HG03565 (cell line): Measurements from ENCODE around the gene C6orf15.

Source experiments
- ATAC-seq: cut with Tn5 transposase; IDR thresholded peaks from one replicate; pipeline ENCODE4 v1.9.1; 2021; ENCODE audit warnings: mild to moderate bottlenecking, moderate library complexity; ENCODE audit not compliant: unreplicated experiment

C6orf15 gene

DNA sequence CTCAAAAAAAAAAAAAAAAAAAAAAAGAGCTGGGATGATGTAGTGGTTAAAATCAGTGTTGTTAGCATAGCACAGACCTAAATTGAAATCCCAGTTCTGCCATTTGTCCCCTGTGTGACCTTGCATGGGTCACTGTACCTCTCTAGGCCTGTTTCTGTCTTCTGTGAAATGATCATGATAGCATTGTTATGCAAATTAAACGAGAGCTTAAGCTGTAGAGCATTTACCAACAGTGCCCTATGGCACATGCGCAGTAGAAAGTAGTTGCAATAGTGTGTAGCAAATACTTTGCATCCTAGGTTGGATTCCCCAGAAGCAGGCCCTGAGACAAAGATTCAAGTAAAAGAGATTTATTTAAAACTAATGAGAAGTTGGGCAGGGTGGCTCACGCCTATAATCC, 19.2 kb upstream of the C6orf15 start:
- ATAC-seq, result no peak

DNA sequence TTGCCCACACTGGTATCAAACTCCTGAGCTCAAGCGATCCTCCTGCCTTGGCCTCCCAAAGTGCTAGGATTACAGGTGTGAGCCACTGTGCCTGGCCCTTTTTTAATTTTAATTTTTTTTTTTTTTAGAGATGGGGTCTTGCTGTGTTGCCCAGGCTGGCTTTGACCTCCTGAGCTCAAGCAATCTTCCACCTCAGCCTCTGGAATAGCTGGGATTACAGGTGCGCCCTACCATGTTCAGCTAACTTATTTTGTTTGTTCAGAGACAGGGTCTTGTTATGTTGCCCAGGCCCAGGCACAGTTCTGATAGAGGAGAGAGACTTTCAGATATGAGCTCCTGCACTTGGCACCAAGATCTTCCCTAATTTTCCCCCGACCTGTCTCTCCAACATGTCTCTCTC, 18.4 kb upstream of the C6orf15 start:
- no peak for ATAC-seq

DNA sequence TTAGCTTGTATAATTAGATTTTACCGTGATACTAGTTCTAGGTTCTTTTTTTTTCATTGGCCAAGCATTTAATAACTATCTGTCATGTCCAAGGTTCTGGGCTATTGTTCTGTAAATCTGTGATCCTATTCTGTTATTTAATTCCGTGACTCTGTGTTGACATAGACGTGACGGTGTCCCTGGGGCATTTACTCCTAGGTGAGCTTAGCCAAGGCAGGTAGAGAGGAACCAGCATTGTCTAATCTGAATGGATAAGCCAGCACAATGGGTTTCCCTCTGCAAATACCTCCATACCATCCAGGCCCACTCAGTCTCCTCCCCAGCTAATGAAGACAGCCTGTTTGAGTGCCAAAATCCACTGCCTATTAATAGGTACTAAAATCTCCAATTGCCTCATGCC, 16.8 kb upstream of the C6orf15 start:
- ATAC-seq, result no peak

DNA sequence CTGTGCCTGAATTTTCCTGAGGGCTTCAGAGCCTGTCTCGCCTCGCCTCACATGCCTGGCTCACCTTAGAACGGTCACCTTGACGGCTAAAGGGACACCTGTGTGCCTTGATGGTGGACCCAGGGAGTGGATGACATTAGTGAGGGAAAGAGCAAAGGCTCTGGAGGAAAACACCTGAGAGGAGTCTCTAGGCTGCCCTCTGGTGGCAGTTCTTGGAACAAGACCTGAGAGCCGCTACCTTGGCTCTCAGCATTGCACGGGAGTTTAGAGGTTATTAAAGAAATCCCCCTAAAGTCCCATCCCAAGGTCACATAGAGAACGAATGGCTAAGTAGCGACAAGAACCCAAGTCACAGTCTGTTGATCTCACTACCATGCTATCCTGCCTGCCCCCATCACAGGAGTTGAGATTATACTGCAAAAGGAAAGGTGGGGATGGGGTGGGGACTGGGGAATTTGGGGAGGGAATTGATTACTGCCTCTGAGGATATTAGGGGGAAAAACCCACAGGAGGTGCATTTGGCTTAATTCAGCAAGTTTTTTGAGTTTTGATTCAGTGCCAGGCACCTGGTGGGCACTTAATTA, 15.8 kb upstream of the C6orf15 start:
- no peak for ATAC-seq

DNA sequence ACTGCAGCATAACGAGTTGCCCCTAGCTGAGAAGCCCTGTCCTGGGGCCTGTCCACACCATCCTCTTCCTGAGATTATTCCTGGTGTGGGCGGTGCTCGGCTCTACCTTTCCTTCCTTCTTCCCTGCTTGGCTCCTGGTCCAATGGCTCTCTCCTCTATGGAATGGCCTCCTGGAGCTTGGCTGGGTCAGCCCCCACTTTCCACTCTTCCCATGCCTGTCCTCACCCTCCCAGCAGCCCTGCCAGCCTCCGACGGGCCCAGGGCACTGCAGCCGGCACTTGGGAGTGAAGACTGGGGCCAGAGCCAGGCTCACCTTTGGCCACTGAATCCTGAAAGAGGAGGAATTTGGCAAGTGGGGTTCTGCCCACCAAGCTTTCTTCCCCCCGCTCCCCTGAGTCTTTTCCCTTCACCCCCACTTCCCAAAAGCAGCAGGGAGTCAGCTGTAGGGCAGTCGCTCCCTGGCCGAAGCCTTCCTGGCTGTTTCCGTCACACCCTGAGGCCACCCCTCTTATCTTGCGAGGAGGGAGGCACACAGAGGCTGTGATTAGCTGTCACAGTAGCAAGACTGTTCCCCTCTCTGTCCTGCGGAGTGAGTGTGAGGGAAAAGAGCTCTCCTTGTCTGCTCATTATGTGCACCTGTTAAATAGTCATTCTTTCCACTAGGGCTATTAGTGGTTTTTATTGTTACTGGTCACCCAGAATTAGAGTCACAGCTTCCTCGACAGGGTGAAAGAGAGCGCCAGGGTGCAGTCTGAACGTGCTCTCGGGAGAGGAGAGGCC, 14.2 kb upstream of the C6orf15 start:
- no peak for ATAC-seq

DNA sequence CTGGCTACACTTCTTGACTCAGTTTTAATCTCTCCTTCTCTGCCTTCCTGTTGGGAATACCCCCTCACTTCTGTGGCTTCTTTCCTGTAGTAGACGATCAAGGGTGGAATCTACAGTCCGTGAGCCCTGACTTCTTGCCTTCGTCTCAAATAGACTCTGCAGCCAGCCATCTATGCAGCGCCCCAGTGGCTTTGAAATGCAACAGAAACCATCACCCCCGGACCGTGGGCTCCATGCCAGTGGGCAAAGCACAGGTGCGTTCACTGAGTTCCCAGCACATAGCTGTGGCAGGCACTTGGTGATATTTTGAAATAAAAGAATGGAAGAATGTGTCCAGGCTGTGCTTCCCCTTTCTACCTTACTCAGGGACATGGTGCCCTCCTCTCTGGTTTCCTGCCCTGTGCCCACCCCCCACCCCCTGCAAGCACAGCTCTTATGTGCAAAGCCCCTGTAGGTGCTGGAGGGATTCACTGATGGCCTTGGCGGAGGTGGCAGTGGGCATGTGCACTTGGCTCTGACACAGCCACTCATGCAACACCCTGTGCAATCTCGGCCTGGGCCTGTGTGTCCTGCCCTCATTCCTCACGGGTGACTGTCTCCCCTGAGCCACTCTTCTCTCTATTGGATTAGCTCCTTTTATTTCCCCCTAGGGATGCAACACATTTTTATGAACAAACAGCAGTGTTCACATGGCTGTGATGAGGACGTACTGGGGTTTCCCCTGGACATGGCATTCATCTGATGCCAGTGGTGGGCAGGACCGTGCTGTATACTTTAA, 13.4 kb upstream of the C6orf15 start:
- no peak for ATAC-seq

DNA sequence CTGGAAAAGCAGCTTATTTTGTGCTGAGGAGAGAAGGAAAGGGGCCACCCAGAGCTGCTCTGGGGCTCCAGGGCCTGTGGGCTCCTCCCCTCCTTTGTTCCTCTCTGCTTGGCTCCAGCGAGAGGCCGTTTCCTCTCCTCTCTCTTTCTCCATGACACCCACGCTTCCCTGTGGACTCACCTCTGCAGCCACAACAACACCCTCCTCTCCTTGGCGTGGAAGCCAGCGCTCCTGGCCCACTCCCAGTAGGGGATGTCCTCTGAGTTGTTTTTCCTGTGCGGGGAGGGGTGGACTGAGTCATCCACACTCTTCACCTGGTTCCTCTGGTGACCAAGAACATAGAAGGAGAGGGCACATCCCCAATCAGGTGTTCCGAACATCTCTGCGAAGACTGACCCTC, 12.8 kb upstream of the C6orf15 start:
- ATAC-seq, result no peak

DNA sequence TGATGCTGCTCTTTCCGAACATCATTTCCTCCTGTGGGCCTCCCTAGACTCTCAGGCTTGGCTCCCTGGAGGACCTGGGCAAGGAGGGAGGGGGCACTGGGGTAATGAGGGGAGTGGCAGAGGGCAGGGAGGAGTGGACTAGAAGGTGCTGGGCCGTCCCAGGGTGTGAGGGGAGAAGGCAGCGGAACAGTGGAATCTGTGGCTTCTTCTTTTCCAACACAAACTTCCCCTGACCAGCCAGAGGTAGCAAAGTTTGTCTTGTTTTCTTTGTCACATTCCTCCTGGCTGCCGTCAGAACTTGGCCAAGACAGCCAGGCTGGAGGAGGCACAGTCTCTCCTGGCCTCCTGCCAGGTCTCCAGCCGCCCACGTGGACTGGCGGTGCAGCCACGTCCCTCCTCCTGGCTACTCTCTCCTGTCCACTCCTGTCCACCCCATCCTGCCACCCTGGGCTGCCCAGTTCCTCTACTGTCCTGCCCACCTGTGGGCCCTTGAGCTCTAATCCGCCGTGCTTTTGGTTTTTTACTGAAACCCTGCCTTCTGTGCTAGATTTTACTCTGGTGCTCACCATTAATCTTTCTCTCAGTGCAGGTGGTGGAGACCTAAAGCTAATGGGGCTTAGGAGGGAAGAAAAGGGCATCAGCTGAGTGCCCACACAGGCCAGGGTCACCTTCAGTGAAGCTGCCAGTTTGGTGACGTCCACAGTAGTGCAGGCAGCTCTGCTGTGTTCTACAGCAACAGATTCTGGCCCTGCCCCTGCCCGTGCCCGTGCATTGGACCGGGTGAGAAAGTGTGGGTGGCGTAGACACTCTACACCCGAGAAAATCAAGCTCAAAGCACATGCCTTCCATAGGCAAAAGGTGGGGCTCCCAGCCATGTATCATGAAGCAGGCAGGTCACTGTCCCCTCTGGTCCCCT, 10.7 kb upstream of the C6orf15 start:
- ATAC-seq, result no peak

DNA sequence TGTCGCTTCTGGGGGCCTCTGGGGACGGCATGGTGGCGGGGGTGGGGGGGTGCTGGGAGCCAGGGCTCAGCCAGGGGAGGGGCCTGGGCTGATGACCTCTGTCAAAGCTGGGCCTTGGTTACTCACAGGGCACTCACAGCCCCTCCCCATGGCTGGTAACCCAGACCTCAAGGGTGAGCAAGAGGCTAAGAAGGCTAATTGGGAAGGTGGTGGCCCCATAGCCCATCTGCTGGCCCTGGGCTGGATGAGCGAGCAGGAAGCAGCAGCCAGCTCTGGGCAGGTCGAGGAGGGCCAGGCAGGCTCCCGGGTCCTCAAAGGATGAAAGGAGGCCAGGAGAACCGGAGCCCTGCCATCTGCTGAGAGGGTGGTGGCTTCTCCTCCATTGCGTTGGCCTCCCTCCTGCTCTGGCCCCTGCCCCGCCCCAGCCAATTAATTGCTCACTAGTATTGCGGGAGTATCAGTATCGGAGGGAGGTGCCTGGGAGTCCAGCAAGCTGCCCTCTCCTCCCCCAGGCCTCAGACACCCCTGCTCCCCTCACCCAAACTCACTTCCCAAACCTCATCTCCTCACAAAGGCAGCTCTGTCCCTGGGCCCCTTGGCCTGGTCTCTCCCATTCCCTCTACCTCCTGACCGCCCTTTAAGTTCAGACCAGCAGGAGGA, 8.9 kb upstream of the C6orf15 start:
- no peak for ATAC-seq

DNA sequence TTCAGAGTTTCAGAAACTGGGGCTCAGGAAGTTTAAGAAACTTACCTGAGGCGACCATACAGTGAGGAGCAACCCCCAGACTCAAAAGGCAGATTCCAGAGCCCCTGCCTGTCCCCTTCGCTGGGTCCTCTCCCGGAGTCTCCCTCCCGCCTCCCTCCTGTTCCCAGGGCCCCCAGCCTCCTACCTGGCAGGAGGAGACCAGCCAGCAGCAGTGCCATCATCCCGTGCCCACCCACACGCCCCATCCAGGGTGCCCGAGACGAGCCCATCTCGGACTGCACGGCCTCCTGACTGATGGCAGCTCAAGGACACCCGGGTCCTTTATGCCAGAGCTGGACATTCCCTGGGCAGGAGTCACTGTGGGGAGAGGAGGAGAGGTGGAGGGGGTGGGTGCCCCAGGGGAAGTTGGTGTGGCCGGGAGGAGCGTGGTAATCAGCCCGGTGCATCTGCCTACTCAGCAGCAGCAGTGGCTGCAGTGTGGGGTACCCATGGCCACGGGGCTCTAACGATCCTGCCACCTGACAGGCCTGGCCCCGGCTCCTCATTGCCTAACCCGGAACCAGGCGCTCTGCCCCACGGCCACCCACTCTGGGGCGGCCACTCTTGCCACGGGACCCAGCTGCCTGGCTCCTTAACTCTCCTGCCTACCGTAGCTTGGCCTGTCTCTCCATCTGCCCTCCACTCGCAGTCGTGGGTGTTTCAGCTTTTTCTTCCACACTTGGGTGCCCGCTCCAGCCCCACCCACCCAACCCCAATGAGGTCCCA, 8.0 kb upstream of the C6orf15 start, which contains the start of gene CDSN:
TSS of gene CDSN (minus strand) at position 296 of the 765 bp plus-strand sequence. CDS start at position 269, 27 bp downstream.
- ATAC-seq, result no peak

DNA sequence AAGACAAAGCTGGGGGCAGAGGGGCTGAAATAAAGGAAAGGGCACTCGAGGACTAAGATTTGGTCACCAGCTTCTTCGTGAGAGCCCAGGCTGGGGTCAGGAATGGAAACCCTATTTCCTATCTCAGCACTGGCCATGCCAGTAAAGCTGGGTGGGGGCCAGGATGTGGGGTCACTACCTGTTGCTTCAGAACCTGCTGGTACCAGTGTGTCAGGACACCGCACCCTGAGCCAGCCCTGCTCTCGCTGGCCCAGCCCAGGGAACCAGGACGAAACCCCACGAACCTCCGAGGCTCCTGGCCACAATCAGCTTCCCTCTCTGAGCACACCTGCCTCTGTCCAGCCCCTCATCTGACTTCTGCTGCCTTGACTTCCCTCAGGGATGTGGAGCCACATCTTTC, 5.8 kb upstream of the C6orf15 start:
- ATAC-seq, result no peak

DNA sequence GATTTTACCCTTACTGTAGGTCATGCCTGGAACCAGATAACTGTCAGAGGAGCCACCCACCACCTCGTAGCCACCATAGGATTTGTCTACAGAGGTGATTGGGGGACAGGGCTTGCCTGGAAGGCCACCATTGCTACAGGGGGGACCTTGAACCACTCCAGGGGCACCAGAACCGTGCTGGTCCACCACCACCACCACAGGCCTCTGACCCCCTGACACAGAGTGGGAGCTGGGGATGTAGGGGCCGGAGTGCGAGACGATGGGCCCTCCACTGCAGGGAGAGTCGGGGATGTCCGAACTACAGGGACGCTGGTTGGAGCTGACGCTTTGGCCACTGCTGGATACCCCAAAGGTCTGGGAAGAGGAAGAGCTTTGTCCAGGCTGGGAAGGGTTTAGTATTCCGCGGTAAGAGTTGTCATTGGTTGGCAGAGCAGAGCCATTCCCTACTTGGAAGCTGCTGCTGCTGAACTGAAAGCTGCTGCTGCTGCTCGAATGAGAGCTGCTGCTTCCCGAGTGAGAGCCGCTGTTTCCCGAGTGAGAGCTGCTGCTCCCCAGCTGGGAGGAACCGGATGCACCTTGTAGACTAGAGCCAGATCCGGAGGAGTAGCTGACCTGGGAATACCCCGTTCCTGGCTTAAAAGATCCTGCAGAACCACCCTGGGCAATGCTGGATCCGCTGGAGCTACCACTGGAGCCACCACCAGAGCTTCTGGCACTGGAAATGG, 4.4 kb upstream of the C6orf15 start:
- ATAC-seq, result no peak

DNA sequence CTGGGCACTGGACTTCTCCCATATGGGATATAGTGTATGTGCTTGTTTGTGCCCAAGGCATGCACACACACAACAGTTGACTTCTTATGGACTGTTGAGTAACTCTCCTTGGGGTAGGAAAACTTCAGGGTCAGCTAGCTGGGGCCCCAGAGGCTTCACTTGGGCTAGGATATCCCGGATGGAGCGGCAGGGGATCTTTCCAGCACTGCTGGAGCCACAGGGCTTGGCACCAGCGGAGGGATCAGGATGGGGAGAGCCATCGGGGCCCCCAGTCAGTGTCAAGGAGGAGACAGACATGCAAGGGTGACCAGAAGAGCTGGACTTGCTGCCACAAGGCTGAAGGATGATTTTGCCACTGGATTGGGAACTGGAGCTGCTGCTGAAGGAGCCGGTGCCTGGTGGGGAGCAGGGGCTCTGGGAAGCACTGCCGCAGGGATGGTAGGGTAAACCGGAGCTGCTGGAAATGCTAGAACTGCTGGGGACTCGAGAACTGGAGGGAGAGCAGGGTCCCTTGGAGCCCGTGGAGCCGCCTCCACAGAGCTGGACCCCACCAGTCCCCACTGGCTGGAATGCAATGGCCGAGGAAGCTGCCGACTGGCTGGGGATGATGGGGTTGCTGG, 3.7 kb upstream of the C6orf15 start:
- no peak for ATAC-seq

DNA sequence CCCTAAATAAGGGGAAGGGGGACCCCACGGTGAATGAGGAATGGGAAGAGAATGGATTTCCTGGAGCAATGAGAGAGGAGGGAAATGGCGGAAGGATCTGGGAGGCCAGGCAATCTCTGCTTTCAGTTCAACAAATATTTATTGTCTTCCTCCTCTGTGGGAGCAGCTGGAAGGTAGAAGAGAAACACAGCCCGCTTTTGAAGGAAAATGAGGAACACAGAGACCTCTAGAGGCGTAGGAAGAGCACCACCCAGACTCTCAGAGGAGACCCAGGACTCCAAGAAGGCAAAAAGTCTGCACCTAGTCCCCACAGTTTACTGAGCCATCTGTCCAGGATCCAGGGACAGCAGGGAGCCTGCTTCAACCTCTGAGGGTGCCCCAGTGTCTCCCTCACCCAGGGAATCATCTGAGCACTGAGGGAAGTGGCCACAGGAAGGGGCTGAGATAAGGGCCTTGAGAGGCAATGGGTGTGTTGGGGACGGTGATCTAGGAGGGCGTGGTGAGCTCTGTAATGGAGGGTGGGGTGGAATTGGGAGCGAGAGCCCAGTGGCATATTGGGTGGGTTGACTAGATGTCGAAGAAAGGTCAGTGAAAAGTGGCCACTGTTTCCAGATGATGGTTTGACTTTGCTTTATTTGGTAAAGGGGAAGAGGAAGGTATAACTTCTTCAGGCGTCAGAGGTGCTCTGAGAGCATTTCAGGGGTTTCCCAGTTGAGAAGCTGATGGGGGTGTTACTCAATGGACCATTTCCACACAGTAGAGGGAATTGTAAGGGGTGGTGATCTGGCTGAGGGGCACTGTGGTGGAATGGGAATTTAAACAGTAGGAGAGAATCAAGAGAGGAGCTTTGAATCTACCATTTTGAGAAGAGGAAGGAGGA, 2.8 kb upstream of the C6orf15 start:
- ATAC-seq, result no peak

DNA sequence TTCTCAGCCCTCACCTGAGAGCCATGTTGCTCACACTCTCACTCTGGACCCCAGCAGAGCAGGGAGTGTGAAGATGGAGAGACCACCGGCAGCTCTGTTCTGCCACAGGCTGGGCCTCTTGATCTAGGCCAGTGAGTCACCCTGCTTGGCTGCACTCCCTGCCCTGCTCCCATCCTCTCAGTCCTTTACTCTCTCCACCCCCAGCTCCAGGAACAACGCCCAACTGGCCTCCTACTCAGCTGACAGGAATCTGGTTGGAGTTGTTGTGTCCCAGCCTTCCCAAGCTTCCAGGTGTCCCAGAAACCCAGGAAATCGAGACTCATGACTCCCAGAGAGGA, 2.1 kb upstream of the C6orf15 start, which contains the start of gene PSORS1C1:
TSS of gene PSORS1C1 (plus strand) at position 260 of the 338 bp plus-strand sequence. CDS start 14,833 bp downstream, outside the sequence.
- no peak for ATAC-seq

DNA sequence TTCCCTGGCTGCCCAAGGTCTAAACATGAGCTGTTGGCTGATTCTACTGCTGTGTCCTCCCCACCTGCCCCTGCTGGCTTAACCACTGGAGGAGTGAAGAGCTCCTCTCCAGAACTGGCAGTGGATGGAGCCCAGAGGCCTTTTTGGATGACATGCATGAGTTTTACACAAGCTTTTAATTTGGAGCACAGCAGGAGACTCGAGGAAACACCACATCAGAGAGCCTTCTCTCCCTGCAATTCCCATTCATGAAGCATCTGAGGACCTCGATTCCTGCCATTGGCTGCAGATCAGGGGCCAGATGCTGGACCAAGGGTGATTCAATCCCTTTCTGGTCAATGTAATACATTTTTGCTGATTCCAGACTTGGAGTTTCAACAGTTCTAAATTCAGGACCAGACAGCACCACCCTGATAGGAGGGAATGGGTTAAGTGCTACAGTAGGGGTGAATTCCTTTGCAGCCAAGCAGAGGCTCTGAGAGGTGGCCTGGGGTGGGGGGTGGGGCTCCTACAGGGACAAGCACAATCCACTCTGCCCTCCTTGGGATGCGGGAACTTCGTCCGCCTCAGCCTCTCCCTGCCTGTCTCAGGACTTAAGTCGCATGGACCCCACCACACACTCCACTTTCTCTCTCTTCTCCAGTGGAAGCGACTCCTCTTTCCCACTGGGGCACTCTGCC, 1.6 kb upstream of the C6orf15 start:
- ATAC-seq, result no peak

DNA sequence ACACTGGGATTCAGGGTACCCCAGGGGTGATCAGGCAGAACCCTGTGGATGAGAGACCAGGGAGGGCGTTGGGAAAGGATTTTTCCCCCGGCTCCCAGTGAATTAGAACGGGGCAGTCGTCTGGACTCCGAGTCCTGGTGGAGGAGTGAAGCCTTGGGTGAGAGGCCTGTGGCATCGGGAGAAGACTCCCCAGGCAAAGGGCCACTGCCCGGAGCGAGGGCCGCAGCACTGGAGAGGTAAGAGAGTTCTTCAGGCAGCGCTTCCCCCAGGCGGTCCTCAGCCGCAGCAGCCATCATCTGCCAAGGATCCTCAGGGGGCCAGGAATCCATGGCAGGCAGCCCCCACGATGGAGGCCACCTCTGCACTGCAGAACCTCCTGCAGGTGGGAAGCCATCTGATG, 663 bp downstream of the C6orf15 start:
- no peak for ATAC-seq
